Endothelial cell of umbilical vein (primary cell): Measurements from ENCODE around the gene PDZD4.

Experiments
- EZH2 ChIP-seq: IDR thresholded peaks from 2 replicates; pipeline ENCODE4 v1.6.1; 2012; ENCODE audit warnings: borderline replicate concordance, low read depth, mild to moderate bottlenecking, moderate library complexity, low read length, inconsistent platforms; ENCODE audit not compliant: severe bottlenecking
- FOS ChIP-seq: IDR thresholded peaks from 2 replicates; pipeline ENCODE4 v1.6.1; 2011; ENCODE audit warnings: mild to moderate bottlenecking, low read length, moderate library complexity, borderline replicate concordance; ENCODE audit not compliant: insufficient read depth
- GATA2 ChIP-seq: IDR thresholded peaks from 2 replicates; pipeline ENCODE4 v1.7.0; 2011; ENCODE audit warnings: low read depth, mild to moderate bottlenecking, moderate library complexity, mixed read lengths, low read length; ENCODE audit not compliant: insufficient read length, insufficient read depth
- JUN ChIP-seq: IDR thresholded peaks from 2 replicates; pipeline ENCODE4 v1.6.1; 2011; ENCODE audit warnings: borderline replicate concordance, low read depth; ENCODE audit not compliant: insufficient read length, insufficient read depth
- MYC ChIP-seq: IDR thresholded peaks from one replicate; pipeline ENCODE4 v1.6.1; 2011; ENCODE audit warnings: mild to moderate bottlenecking, low read depth, low read length
- POLR2A ChIP-seq: IDR thresholded peaks from 2 replicates; pipeline ENCODE4 v1.6.1; 2012; ENCODE audit warnings: low read depth, mild to moderate bottlenecking, control low read depth, low read length
- POLR2AphosphoS5 ChIP-seq: IDR thresholded peaks from 2 replicates; pipeline ENCODE4 v1.6.1; 2012; ENCODE audit warnings: low read depth, mild to moderate bottlenecking, control low read depth, low read length, moderate library complexity; ENCODE audit not compliant: insufficient read depth
- TF ChIP-seq, protein P1 (sequence below), 2 donors: IDR thresholded peaks; 1 replicate in 1 of 2; 2 replicates in 1 of 2; pipeline ENCODE4 v1.5.1; 2011; ENCODE audit warnings: low read length in 2 of 2, mild to moderate bottlenecking in 2 of 2, moderate library complexity in 2 of 2, control low read depth in 1 of 2, inconsistent platforms in 1 of 2, low read depth in 1 of 2; ENCODE audit not compliant: insufficient read depth in 1 of 2; ENCODE audit errors: extremely low read depth in 1 of 2
- TF ChIP-seq, protein P2 (sequence below): IDR thresholded peaks from 2 replicates; pipeline ENCODE4 v1.6.1; 2011; ENCODE audit not compliant: insufficient read depth, insufficient read length

DNA sequence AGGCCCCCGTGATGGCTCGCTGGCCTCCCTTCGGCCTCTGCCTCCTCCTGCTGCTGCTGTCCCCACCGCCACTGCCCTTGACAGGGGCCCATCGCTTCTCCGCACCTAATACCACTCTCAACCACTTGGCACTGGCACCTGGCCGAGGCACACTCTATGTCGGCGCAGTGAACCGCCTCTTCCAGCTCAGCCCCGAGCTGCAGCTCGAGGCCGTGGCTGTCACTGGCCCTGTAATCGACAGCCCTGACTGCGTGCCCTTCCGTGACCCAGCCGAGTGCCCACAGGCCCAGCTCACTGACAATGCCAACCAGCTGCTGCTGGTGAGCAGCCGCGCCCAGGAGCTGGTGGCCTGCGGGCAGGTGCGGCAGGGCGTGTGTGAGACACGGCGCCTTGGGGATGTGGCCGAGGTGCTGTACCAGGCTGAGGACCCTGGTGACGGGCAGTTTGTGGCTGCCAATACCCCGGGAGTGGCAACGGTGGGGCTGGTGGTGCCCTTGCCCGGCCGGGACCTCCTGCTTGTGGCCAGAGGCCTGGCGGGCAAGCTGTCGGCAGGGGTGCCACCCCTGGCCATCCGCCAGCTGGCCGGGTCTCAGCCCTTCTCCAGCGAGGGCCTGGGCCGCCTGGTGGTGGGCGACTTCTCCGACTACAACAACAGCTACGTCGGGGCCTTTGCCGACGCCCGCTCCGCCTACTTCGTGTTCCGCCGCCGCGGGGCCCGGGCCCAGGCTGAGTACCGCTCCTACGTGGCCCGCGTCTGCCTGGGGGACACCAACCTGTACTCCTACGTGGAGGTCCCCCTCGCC, 63.3 kb downstream of the PDZD4 start:
- TF ChIP-seq, protein P1, sequence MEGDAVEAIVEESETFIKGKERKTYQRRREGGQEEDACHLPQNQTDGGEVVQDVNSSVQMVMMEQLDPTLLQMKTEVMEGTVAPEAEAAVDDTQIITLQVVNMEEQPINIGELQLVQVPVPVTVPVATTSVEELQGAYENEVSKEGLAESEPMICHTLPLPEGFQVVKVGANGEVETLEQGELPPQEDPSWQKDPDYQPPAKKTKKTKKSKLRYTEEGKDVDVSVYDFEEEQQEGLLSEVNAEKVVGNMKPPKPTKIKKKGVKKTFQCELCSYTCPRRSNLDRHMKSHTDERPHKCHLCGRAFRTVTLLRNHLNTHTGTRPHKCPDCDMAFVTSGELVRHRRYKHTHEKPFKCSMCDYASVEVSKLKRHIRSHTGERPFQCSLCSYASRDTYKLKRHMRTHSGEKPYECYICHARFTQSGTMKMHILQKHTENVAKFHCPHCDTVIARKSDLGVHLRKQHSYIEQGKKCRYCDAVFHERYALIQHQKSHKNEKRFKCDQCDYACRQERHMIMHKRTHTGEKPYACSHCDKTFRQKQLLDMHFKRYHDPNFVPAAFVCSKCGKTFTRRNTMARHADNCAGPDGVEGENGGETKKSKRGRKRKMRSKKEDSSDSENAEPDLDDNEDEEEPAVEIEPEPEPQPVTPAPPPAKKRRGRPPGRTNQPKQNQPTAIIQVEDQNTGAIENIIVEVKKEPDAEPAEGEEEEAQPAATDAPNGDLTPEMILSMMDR (IDR thresholded peaks at IDR 0.05; ENCODE audit: extremely low read depth in 1 of 2, insufficient read depth in 1 of 2, low read depth in 1 of 2, low read length in 2 of 2) = no peak
- TF ChIP-seq, protein P2, sequence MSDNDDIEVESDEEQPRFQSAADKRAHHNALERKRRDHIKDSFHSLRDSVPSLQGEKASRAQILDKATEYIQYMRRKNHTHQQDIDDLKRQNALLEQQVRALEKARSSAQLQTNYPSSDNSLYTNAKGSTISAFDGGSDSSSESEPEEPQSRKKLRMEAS = no peak
- TF ChIP-seq POLR2A (no peak), JUN (no peak), EZH2 (no peak), POLR2AphosphoS5 (no peak), GATA2 (no peak), MYC (no peak), FOS (no peak)
